CD4-positive, CD25-positive, alpha-beta regulatory T cell (primary cell): ENCODE measurements around the gene NCKAP5. TPM values are rescaled to one million over a fixed set of nuclear protein-coding genes. Genes with fewer than 3 reads are reported as not detected.

ENCODE experiments used
- ATAC-seq, 2 donors: fragments of 150-1000 bp; cut with Tn5 transposase; one replicate each; pipeline ENCODE4 v1.10.0; 2021; ENCODE audit warnings: low read depth in 2 of 2, moderate number of reproducible peaks in 2 of 2, moderate library complexity in 1 of 2
- DNase-seq, 3 donors: peaks; one replicate each; pipeline versions ENCODE4 v3.0.0 to v3.0.0-alpha.2; 2012 to 2022; ENCODE audit warnings: mixed read lengths in 1 of 3
- H3K27ac ChIP-seq: one replicate; pipeline ENCODE4 v1.7.0; 2013; ENCODE audit warnings: mild to moderate bottlenecking, low read length; ENCODE audit not compliant: insufficient read depth, poor library complexity, severe bottlenecking
- H3K27me3 ChIP-seq: one replicate; pipeline ENCODE4 v1.7.0; 2013; ENCODE audit warnings: low read length; ENCODE audit not compliant: control insufficient read depth, insufficient read depth
- H3K36me3 ChIP-seq: one replicate; pipeline ENCODE4 v1.7.0; 2013; ENCODE audit warnings: mild to moderate bottlenecking, low read length, moderate library complexity; ENCODE audit not compliant: control insufficient read depth, insufficient read depth
- H3K4me1 ChIP-seq: 2 replicates; pipeline ENCODE4 v1.7.0; 2013; ENCODE audit warnings: mild to moderate bottlenecking, low read length; ENCODE audit not compliant: insufficient read depth, control insufficient read depth, poor library complexity, severe bottlenecking
- H3K4me3 ChIP-seq: one replicate; pipeline ENCODE4 v1.7.0; 2013; ENCODE audit warnings: low read depth, mild to moderate bottlenecking, low read length, moderate library complexity
- H3K9me3 ChIP-seq, 2 experiments: 1 replicate in 1 of 2; 2 replicates in 1 of 2; pipeline ENCODE4 v1.7.0; 2013; ENCODE audit warnings: low read length in 2 of 2, mild to moderate bottlenecking in 1 of 2, moderate library complexity in 1 of 2; ENCODE audit not compliant: control insufficient read depth in 2 of 2
- H3K27ac Mint-ChIP-seq, 3 donors: one replicate each; pipeline ENCODE4 v1.8.0; 2020 to 2022; ENCODE audit warnings: mild to moderate bottlenecking in 3 of 3, mixed read lengths in 3 of 3, moderate library complexity in 2 of 3
- H3K27me3 Mint-ChIP-seq: one replicate; pipeline ENCODE4 v1.8.0; 2022; ENCODE audit warnings: mild to moderate bottlenecking, mixed read lengths
- H3K36me3 Mint-ChIP-seq: one replicate; pipeline ENCODE4 v1.8.0; 2020; ENCODE audit warnings: mixed read lengths
- H3K4me1 Mint-ChIP-seq, 4 donors: one replicate each; pipeline ENCODE4 v1.8.0; 2020 to 2022; ENCODE audit warnings: mixed read lengths in 4 of 4, mild to moderate bottlenecking in 1 of 4
- H3K4me3 Mint-ChIP-seq, 4 donors: one replicate each; pipeline ENCODE4 v1.8.0; 2020 to 2022; ENCODE audit warnings: mild to moderate bottlenecking in 4 of 4, mixed read lengths in 4 of 4, moderate library complexity in 3 of 4
- H3K9me3 Mint-ChIP-seq, 7 donors: one replicate each; pipeline ENCODE4 v1.8.0; 2020 to 2022; ENCODE audit warnings: mixed read lengths in 7 of 7, mild to moderate bottlenecking in 3 of 7, moderate library complexity in 2 of 7
- polyA plus RNA-seq, 4 donors: library from polyadenylated mRNA; unstranded; fragments of 300-500 nt; fragmentation: Illumina TruSeq; gene quantifications; one replicate each; pipeline ENCODE4 v1.2.3, GENCODE V29; 2021
- total RNA-seq: library from RNA; stranded (reverse); gene quantifications from one replicate; pipeline ENCODE4 v1.2.3, GENCODE V29; 2022

Gene NCKAP5
- total and polyA plus RNA-seq, 5 donors from 2014 or later = not detected

GRCh38 chr2:132949108-132949507, 619.2 kb downstream of the NCKAP5 start:
- H3K27ac Mint-ChIP-seq = no peak overlapping the region
- DNase-seq (no peak), ATAC-seq (no peak)
- H3K36me3 ChIP-seq = no peaks in the 10 kb centered on the region
- no peaks in the 10 kb centered on the region for H3K36me3 Mint-ChIP-seq
- peaks cover 0 to 7% of the 10 kb centered on the region in 2 experiments for H3K9me3 ChIP-seq
- H3K4me1 ChIP-seq = no peaks in the 10 kb centered on the region
- peaks cover 0 to 10% (median 3%) of the 10 kb centered on the region in 7 donors for H3K9me3 Mint-ChIP-seq
- no peak overlapping the region for H3K27ac ChIP-seq
- H3K27me3 Mint-ChIP-seq = no peaks in the 10 kb centered on the region
- H3K4me3 ChIP-seq = no peak overlapping the region
- H3K27me3 ChIP-seq = no peaks in the 10 kb centered on the region
- H3K4me3 Mint-ChIP-seq = no peak overlapping the region
- no peaks in the 10 kb centered on the region for H3K4me1 Mint-ChIP-seq

GRCh38 chr2:132948211-132948610, 620.1 kb downstream of the NCKAP5 start:
- Mint-ChIP-seq H3K4me3 (no peak overlapping the region), H3K27me3 (no peaks in the 10 kb centered on the region), H3K4me1 (no peaks in the 10 kb centered on the region), H3K9me3 (peaks cover 0 to 14% (median 6%) of the 10 kb centered on the region in 7 donors), H3K27ac (no peak overlapping the region), H3K36me3 (no peaks in the 10 kb centered on the region)
- Histone ChIP-seq H3K4me3 (no peak overlapping the region), H3K36me3 (no peaks in the 10 kb centered on the region), H3K4me1 (no peaks in the 10 kb centered on the region), H3K27ac (no peak overlapping the region), H3K9me3 (peaks cover 0 to 7% of the 10 kb centered on the region in 2 experiments), H3K27me3 (no peaks in the 10 kb centered on the region)
- DNase-seq = no peak
- ATAC-seq = no peak

DNA sequence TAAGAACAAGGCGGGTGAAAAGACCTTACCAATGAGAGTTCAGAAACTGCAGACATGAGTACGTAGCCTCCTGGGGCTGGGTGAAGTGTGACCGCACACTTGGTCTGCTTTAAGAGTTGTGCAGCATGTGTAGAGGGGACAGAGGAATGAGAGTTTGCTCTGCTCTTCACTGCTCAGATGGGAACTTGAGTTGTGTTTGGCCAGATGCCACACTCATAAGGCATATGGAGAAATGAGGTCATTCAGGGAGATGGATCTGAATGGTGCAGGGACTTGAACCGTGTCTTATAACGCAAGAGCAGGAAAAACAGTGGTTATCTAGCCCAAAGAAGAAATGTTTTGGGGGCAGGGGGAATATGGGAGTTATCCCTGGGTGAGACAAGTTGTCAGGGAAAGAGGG, 624.4 kb downstream of the NCKAP5 start:
- ATAC-seq = no peak
- H3K4me1 Mint-ChIP-seq = no peaks in the 10 kb centered on the region

GRCh38 chr2:132941296-132942020, 626.8 kb downstream of the NCKAP5 start:
- Histone ChIP-seq H3K4me3 (no peak overlapping the region), H3K4me1 (no peaks in the 10 kb centered on the region), H3K27ac (no peak overlapping the region), H3K27me3 (no peaks in the 10 kb centered on the region), H3K36me3 (no peaks in the 10 kb centered on the region), H3K9me3 (no peaks in the 10 kb centered on the region)
- H3K27ac Mint-ChIP-seq = no peak overlapping the region
- H3K36me3 Mint-ChIP-seq = no peaks in the 10 kb centered on the region
- H3K27me3 Mint-ChIP-seq = no peaks in the 10 kb centered on the region
- DNase-seq = no peak
- no peak overlapping the region for H3K4me3 Mint-ChIP-seq
- H3K4me1 Mint-ChIP-seq = no peaks in the 10 kb centered on the region
- no peak for ATAC-seq
- peaks cover 0 to 18% (median 4%) of the 10 kb centered on the region in 7 donors for H3K9me3 Mint-ChIP-seq

More for the DNA sequence above, 624.4 kb downstream of the NCKAP5 start:
- Mint-ChIP-seq H3K27ac (no peak overlapping the region), H3K27me3 (no peaks in the 10 kb centered on the region), H3K9me3 (peaks cover 0 to 18% (median 4%) of the 10 kb centered on the region in 7 donors), H3K4me3 (no peak overlapping the region), H3K36me3 (no peaks in the 10 kb centered on the region)
- peaks cover 0 to 7% of the 10 kb centered on the region in 2 experiments for H3K9me3 ChIP-seq
- H3K27ac ChIP-seq = no peak overlapping the region
- no peak overlapping the region for H3K4me3 ChIP-seq
- H3K27me3 ChIP-seq = no peaks in the 10 kb centered on the region
- DNase-seq = no peak
- no peaks in the 10 kb centered on the region for H3K36me3 ChIP-seq
- no peaks in the 10 kb centered on the region for H3K4me1 ChIP-seq

GRCh38 chr2:132937629-132938028, 630.6 kb downstream of the NCKAP5 start:
- H3K27ac Mint-ChIP-seq = no peak overlapping the region
- no peaks in the 10 kb centered on the region for H3K36me3 Mint-ChIP-seq
- no peaks in the 10 kb centered on the region for H3K27me3 Mint-ChIP-seq
- Histone ChIP-seq H3K27me3 (no peaks in the 10 kb centered on the region), H3K27ac (no peak overlapping the region), H3K4me3 (no peak overlapping the region), H3K9me3 (no peaks in the 10 kb centered on the region), H3K4me1 (no peaks in the 10 kb centered on the region), H3K36me3 (no peaks in the 10 kb centered on the region)
- DNase-seq (no peak), ATAC-seq (no peak)
- H3K4me1 Mint-ChIP-seq = no peaks in the 10 kb centered on the region
- H3K9me3 Mint-ChIP-seq = peaks cover 0 to 6% (median 0%) of the 10 kb centered on the region in 7 donors
- no peak overlapping the region for H3K4me3 Mint-ChIP-seq

DNA sequence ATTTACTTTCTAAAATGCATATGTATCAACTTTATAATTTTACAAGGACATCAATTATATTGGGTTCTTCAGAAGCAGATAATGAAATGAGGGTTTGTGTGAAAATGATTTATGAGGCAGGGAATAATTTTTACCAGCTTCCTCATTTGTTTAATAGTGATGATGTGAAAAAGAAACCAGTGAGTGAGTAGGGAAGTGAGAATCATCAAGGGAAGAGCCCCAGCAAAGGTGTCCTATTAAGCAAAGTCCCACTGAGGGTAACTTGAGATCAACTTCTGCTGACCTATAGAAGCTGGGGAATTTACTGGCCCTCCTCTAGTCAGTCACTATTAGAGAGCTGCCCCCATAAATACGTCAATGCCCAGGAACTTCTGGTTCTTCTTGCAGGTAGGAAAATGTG, 631.5 kb downstream of the NCKAP5 start:
- Mint-ChIP-seq H3K9me3 (peaks cover 0 to 6% (median 3%) of the 10 kb centered on the region in 7 donors), H3K36me3 (no peaks in the 10 kb centered on the region), H3K4me1 (no peaks in the 10 kb centered on the region), H3K27me3 (no peaks in the 10 kb centered on the region), H3K27ac (no peak overlapping the region), H3K4me3 (no peak overlapping the region)
- no peaks in the 10 kb centered on the region for H3K36me3 ChIP-seq
- ATAC-seq (no peak), DNase-seq (no peak)
- no peak overlapping the region for H3K4me3 ChIP-seq
- no peaks in the 10 kb centered on the region for H3K9me3 ChIP-seq
- no peaks in the 10 kb centered on the region for H3K27me3 ChIP-seq
- no peaks in the 10 kb centered on the region for H3K4me1 ChIP-seq
- no peak overlapping the region for H3K27ac ChIP-seq

DNA sequence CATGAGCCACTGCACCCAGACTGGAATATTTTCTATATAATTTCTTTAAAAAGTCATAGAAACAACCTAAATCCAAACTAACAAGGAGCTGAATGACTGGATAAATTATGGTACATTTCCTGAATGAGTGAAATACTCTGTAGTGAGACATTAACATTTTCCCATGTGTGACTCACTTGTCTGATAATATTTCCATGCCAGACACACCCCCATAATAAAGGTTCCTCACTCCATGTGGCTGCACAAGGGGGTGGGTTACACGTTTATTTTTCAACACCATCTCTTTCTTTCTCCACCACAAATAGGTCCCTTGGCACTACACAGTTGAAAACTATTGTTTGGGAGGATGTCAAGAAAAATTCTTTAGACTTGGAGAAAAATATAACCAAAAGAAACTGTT, 632.0 kb downstream of the NCKAP5 start:
- no peaks in the 10 kb centered on the region for H3K9me3 ChIP-seq
- no peak overlapping the region for H3K4me3 Mint-ChIP-seq
- no peak overlapping the region for H3K27ac Mint-ChIP-seq
- no peak overlapping the region for H3K4me3 ChIP-seq
- no peak overlapping the region for H3K27ac ChIP-seq
- no peaks in the 10 kb centered on the region for H3K36me3 Mint-ChIP-seq
- H3K27me3 ChIP-seq = no peaks in the 10 kb centered on the region
- no peaks in the 10 kb centered on the region for H3K36me3 ChIP-seq
- H3K9me3 Mint-ChIP-seq = peaks cover 0 to 6% (median 3%) of the 10 kb centered on the region in 7 donors
- DNase-seq (no peak), ATAC-seq (no peak)
- no peaks in the 10 kb centered on the region for H3K27me3 Mint-ChIP-seq
- no peaks in the 10 kb centered on the region for H3K4me1 Mint-ChIP-seq
- no peaks in the 10 kb centered on the region for H3K4me1 ChIP-seq

DNA sequence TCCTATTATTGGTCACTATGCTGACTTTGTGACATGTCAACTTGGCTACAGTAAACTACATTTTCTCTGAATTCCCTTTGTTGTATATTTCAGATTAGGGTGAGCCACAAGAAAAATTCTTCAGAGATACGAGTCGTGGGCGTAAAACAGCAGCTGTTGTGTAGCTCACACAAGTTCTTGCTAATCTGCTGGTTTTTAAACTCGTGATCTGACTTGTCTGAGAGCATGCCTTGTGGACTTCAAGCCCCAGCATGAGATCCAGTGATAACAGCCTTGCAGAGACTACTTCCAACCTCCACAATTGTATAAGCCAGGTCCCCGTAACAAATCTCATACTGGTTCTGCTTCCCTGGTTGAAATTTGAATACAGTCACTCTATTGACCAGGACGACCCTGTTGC, 638.5 kb downstream of the NCKAP5 start:
- DNase-seq = no peak

More for the DNA sequence above, 638.5 kb downstream of the NCKAP5 start:
- H3K27me3 Mint-ChIP-seq = no peaks in the 10 kb centered on the region
- no peaks in the 10 kb centered on the region for H3K36me3 ChIP-seq
- no peak overlapping the region for H3K4me3 ChIP-seq
- no peaks in the 10 kb centered on the region for H3K9me3 ChIP-seq
- H3K27me3 ChIP-seq = no peaks in the 10 kb centered on the region
- H3K4me3 Mint-ChIP-seq = no peak overlapping the region
- no peaks in the 10 kb centered on the region for H3K36me3 Mint-ChIP-seq
- H3K27ac Mint-ChIP-seq = no peak overlapping the region
- H3K27ac ChIP-seq = no peak overlapping the region
- peaks cover 0 to 5% (median 3%) of the 10 kb centered on the region in 7 donors for H3K9me3 Mint-ChIP-seq
- no peaks in the 10 kb centered on the region for H3K4me1 ChIP-seq
- H3K4me1 Mint-ChIP-seq = no peaks in the 10 kb centered on the region
- ATAC-seq = no peak
